Astrocyte (in vitro differentiated cells and primary cell): ENCODE measurements around the gene MAPKAPK2.

Experiments
- CTCF ChIP-seq: IDR thresholded peaks from 2 replicates; pipeline ENCODE4 v1.5.1; 2011; ENCODE audit warnings: low read depth, mild to moderate bottlenecking, inconsistent platforms, low read length, moderate library complexity; ENCODE audit not compliant: insufficient read depth
- EZH2 ChIP-seq: IDR thresholded peaks from 2 replicates; pipeline ENCODE4 v1.6.1; 2012; ENCODE audit warnings: mild to moderate bottlenecking, low read length, inconsistent platforms; ENCODE audit not compliant: insufficient read depth

GRCh38 chr1:206760590-206760989 is 75.9 kb downstream of the MAPKAPK2 start:
- TF ChIP-seq CTCF (no peak), EZH2 (no peak)
